Choroid plexus epithelial cell (primary cell): Measurements from ENCODE around the gene LAMC3.
"Not testable (repeated sequence)": the region's sequence is repeated elsewhere in the genome, so short reads cannot be mapped to it uniquely, and the experiment has no call there.

Experiments
- DNase-seq: peaks from one replicate; pipeline ENCODE4 v3.0.0-alpha.2; 2010; ENCODE audit warnings: low read depth
- H3K4me3 ChIP-seq: 2 replicates; pipeline ENCODE4 v1.5.1; 2011; ENCODE audit warnings: low read depth, mild to moderate bottlenecking, control low read depth, low read length, moderate library complexity
- TF ChIP-seq, protein P1 (sequence below): conservative IDR thresholded peaks from 2 replicates; pipeline ENCODE4 v1.5.1; 2011; ENCODE audit warnings: low read depth, mild to moderate bottlenecking, control low read depth, inconsistent platforms, low read length, moderate library complexity

LAMC3 gene

DNA sequence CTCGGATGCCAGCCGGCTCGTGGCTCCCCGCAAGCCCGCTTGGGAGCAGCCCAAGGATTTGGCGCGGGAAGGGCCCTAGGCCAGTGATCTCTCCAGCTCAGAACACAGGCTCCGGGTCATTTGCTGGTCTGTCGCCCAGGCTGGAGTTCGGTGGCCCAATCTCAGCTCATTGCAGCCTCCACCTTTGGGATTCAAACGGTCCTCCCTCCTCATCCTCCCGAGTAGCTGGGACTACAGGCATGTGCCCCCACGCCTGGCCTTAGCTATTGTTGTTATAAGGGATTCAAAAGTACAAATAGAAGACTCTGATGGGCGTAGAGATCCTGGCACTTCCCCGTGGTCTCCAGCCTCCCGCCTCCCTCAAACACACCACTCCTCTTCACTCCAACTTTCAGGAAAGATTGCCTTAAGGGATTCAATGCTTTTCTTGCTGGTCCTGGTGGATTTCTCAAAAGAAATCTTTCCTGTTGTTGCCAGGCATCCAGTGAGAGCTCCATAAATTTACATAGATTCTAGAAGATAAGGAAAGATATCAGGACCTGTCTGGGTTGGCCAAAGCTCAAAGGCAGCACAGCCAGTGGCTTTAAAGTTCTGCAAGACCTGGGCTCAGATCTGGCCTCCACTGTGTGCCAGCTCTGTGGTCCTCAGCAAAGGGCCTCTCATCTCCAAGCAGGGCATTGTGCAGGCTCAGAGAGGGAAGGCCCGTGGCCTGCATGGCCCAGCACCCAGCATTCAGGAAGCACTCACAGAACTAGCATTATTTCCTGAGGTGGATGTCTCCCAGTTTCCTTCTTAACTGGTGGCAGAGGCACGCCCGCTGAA, 88.4 kb downstream of the LAMC3 start:
- no peak overlapping the region for H3K4me3 ChIP-seq

DNA sequence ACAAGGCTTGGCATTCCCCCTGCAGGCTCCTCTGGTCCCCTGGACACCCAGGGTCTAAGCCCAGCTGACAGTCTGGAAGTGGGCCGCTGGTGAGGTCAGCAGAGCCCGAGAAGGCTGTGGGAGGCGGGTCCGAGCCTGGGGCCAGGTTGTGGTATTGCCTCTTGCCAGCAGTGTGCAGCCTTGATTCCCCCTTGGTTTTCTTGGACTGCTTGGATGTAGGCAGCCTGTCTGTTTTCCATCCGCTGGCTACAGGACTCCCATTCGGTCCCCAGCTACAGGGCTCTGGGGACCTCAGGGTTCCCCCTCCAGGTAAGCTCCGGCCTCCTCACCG, 88.9 kb downstream of the LAMC3 start:
- H3K4me3 ChIP-seq = no peak overlapping the region
- no peak for DNase-seq
- TF ChIP-seq, protein P1, sequence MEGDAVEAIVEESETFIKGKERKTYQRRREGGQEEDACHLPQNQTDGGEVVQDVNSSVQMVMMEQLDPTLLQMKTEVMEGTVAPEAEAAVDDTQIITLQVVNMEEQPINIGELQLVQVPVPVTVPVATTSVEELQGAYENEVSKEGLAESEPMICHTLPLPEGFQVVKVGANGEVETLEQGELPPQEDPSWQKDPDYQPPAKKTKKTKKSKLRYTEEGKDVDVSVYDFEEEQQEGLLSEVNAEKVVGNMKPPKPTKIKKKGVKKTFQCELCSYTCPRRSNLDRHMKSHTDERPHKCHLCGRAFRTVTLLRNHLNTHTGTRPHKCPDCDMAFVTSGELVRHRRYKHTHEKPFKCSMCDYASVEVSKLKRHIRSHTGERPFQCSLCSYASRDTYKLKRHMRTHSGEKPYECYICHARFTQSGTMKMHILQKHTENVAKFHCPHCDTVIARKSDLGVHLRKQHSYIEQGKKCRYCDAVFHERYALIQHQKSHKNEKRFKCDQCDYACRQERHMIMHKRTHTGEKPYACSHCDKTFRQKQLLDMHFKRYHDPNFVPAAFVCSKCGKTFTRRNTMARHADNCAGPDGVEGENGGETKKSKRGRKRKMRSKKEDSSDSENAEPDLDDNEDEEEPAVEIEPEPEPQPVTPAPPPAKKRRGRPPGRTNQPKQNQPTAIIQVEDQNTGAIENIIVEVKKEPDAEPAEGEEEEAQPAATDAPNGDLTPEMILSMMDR = no peak

More for the DNA sequence above, 88.4 kb downstream of the LAMC3 start:
- DNase-seq = no peak
- TF ChIP-seq, protein P1 = no peak

DNA sequence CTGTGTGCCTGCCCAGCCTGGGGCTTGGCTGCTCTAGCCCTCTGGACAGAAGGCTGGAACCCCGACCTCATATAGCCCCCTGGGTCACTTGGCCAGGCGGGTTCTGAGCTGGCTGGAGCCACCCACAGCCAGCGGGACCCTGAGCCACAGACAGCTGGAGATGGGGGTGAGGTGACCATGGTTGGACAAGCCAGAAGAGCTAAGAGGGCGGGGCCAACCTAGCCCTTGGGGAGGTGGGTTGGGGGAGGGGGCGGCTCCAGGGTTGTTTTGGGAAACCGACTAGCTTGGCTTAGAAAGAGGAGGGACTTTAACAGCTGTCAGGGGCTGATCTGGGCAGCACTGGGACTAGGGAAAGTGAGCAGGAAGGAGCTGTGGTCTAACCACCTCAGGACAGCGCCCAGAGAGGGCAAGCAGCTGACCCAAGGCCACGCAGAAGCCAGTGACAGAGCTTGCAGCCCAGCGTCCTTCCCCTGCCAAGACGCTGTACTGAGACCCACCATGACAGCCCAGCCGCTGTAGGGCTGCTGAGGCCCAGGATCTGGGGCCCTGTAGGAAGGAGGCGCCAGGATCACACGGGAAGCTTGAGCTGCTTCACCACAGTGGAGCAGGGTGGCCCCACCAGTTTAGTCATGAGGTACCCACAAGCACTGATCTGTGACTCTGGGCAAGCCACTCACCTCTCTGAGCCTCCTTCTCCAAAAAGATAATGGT, 89.6 kb downstream of the LAMC3 start:
- TF ChIP-seq, protein P1 = no peak
- no peak for DNase-seq
- no peak overlapping the region for H3K4me3 ChIP-seq

DNA sequence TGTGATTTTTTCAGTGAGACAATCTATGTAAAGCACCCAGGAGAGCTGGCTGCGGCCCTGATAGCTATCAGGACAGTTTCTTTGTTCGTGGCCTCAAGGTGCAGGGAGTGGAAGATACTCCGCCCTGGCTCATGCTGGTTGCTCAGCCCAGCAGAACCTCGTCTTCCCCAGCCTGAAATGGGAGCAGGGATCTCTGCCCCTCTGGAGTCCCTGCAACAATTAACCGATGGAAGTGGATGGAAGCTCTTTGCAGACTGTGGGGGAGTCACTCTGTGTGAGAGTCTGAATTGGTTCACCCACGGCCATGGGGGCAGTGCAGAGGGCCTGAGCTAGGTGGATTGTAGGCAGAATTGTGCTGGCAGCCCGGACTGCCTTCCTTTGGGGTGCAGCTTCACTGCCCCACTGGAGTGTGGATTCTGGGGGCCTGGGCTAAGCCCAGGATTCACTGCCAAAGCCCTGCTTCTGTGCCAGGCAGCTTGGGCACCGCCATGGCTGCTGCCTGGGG, 90.2 kb downstream of the LAMC3 start:
- H3K4me3 ChIP-seq = no peak overlapping the region
- DNase-seq = no peak
- TF ChIP-seq, protein P1 = no peak

DNA sequence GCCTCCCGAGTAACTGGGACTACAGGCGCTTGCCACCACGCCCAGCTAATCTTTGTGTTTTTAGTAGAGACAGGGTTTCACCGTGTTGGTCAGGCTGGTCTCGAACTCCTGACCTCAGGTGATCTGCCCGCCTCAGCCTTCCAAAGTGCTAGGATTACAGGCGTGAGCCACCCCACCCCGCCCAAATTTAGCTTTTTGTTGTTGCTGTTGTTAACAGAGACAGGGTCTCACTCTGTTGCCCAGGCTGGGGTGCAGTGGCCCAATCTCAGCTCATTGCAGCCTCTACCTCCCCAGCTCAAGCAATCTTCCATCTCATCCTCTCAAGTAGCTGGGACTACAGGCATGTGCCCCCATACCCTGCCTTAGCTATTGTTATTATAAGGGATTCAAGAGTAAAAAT, 90.9 kb downstream of the LAMC3 start:
- H3K4me3 ChIP-seq, DNase-seq: not testable (repeated sequence)

DNA sequence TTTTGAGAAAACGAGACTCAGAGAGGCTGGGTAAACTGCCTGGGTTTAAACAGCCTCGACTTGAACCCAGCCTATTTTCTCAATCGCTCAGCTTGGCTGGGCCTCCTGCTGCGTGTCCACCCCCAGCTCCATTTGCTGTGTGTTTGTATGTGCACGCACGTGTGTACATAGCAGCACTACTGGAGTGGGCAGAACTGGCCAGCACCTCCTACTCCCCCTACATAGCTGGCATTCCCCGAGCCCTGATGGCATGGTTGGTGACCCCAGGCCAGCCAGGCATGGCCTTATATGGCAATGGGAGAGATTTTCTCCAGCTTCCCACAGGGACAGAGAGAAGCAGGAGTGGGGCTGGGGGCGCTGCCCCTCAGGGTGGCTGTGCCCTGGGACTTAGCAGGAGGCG, 91.5 kb downstream of the LAMC3 start:
- DNase-seq = no peak
- H3K4me3 ChIP-seq = no peak overlapping the region
- TF ChIP-seq, protein P1 = no peak

DNA sequence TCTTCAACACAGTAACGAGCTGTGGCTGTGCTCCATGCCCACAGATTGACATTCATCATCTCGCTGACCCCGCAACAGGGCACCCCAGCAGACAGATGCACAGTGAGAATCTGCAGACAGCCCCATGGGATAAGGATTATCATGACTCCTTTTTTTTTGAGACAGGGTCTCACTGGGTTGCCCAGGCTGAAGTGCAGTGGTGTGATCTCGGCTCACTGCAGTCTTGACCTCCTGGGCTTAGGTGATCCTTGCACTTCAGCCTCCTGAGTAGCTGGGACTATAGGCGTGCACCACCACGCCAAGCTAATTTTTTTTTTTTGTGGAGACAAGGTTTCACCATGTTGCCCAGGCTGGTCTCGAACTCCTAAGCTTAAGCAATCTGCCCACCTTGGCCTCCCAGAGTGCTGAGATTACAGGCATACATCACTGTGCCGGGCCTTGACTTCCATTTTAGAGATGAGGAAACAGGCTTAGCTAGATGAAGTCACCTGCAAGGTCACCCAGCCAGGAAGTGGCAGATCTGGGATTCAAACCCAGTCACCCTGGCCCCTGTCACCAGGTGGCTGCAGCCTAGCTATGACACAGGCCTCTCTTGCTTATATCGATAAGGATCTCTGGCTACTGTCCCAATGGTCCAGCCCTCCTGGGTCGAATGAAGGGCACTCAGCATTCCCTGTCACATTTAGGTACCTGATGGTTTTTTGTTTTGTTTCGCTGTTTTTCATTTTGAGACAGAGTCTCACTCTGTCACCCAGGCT, 92.4 kb downstream of the LAMC3 start:
- no peak for DNase-seq
- H3K4me3 ChIP-seq = no peak overlapping the region
- TF ChIP-seq, protein P1 = no peak
